ENCODE data around the gene SLC10A6.

SLC10A6 gene, protein sequence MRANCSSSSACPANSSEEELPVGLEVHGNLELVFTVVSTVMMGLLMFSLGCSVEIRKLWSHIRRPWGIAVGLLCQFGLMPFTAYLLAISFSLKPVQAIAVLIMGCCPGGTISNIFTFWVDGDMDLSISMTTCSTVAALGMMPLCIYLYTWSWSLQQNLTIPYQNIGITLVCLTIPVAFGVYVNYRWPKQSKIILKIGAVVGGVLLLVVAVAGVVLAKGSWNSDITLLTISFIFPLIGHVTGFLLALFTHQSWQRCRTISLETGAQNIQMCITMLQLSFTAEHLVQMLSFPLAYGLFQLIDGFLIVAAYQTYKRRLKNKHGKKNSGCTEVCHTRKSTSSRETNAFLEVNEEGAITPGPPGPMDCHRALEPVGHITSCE

DNA sequence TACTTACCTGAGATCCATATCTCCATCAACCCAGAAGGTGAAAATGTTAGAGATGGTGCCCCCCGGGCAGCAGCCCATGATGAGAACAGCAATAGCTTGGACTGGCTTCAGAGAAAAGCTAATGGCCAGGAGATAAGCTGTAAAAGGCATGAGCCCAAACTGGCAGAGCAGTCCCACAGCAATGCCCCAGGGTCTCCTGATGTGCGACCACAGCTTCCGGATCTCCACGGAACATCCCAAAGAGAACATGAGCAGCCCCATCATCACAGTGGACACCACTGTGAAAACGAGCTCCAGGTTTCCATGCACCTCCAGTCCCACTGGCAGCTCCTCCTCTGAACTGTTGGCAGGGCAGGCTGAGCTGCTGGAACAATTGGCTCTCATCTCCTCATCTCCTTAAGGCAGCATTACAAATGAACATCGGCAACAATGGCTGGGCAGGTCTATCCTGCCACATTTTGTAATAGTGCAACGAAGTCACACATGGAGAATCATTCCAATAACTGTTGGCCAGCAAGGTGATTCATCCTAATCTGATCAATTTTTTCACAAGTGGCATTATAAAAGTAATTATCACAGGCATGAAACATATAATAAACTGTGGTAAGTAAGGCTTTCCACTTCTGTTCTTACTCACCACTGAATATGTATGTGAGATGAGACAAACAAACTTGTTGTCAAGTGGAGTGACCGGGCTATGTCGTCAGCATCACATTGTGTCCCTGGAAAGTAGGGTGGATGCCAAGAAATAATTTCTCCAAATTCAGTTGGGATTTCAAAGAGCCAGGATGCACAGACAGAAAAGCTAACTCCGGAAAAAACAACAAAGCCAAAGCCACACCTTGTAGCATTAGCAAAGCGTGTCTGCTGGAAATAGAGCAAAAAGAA, at the start of gene SLC10A6:
TSS of gene SLC10A6 (minus strand) at position 653 of the 888 bp plus-strand sequence. CDS start at position 384, 269 bp downstream.
- no peaks in the 10 kb centered on the region for H3K27me3 ChIP-seq (ENCODE audit: control insufficient read depth, insufficient read depth, low read length)
- H3K27ac ChIP-seq (ENCODE audit: low read length) = no peak within 1 kb of the TSS
- H3K9me3 ChIP-seq (ENCODE audit: control insufficient read depth, low read depth, low read length) = no peaks in the 10 kb centered on the region
- peaks cover 6% of the 10 kb centered on the region for H3K4me1 ChIP-seq (ENCODE audit: control insufficient read depth, low read depth, low read length)
- no peak within 1 kb of the TSS for H3K9ac ChIP-seq (ENCODE audit: low read length)
- H3K4me3 ChIP-seq (ENCODE audit: low read length) = no peak within 1 kb of the TSS
- no peaks in the 10 kb centered on the region for H3K36me3 ChIP-seq (ENCODE audit: control insufficient read depth, low read depth, low read length)

DNA sequence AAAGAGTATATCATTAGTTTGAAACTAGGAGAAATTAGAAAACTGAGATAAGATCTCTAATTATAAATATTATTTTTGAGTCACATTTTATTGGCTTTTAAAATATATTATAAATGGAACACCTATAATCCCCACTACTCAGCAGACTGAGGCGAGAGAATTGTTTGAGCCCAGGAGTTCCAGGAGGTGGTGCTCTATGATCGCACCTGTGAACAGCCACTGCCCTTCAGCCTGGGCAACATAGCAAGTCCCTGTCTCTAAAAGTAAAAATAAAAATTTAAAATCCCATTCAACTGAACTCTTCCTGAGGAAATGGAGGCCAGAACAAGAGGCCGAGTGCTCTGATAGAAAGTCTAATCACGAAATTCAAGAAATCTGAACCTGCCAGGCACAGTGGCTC, 49.4 kb upstream of the SLC10A6 start:
- H3K36me3 ChIP-seq (ENCODE audit: control insufficient read depth, low read depth, low read length) = no peaks in the 10 kb centered on the region
- H3K4me1 ChIP-seq (ENCODE audit: control insufficient read depth, low read depth, low read length) = no peaks in the 10 kb centered on the region
- no peaks in the 10 kb centered on the region for H3K27me3 ChIP-seq (ENCODE audit: control insufficient read depth, insufficient read depth, low read length)
- H3K9ac ChIP-seq (ENCODE audit: low read length) = no peak overlapping the region
- H3K27ac ChIP-seq (ENCODE audit: low read length) = no peak overlapping the region
- H3K4me3 ChIP-seq (ENCODE audit: low read length) = no peak overlapping the region
- H3K9me3 ChIP-seq (ENCODE audit: control insufficient read depth, low read depth, low read length) = no peaks in the 10 kb centered on the region

DNA sequence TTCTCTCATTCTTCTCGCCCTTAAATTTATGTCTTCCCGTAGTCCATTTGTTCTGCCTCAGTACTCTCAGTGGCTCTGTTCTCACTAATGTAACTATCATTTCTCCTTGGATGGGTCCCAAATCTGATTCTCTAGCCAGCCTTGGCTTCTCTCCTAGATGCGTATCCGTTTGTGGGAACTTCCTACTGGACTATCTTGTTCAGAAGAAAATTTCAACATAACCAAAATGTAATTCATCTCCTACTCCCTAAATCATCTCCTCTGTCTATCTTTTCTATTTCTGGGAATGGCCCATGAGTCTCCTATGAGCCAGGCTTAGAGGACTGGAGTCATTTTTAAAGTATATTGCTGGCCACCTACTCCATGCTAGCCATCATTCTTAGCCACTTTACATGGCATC, 47.4 kb upstream of the SLC10A6 start:
- Histone ChIP-seq H3K36me3 (ENCODE audit: control insufficient read depth, low read depth, low read length) (no peaks in the 10 kb centered on the region), H3K4me1 (ENCODE audit: control insufficient read depth, low read depth, low read length) (peaks cover 6% of the 10 kb centered on the region), H3K4me3 (ENCODE audit: low read length) (no peak overlapping the region), H3K27ac (ENCODE audit: low read length) (no peak overlapping the region), H3K9me3 (ENCODE audit: control insufficient read depth, low read depth, low read length) (no peaks in the 10 kb centered on the region), H3K9ac (ENCODE audit: low read length) (no peak overlapping the region), H3K27me3 (ENCODE audit: control insufficient read depth, insufficient read depth, low read length) (peaks cover 10% of the 10 kb centered on the region)

DNA sequence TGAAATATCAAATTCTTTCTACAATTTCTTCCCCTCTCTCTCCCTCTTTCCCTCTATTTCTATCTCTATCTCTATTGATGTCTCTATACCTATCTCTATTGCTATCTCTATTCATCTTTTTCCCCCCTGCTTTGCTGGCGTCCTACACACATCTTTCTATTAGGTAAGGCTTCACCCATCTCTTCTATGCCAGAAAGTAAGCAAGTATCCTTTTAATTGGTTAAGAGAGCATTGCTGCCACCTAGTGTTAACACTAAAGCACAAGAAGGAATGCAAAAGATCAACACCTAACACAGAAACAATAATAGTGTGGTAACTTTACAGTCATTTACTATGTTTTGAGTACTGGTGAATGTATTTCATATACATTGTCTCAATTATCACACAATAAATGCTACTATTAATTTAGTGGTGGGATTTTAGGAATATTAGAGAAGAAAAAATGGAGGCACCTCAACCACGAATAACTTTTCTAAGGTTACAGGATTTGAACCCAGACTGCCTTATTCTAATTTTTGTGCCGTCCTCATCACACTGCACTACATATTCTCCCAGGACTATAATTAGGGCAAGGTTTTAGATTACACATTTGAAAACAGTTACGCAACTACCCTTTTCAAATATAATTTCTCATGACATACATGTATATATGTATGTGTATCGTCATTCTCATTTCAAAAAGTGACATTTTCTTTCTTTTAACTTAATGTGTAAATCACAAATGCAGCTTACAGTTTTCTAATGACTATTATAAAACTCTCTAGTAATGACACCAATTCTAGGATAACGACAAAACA, 46.7 kb upstream of the SLC10A6 start:
- Histone ChIP-seq H3K9ac (ENCODE audit: low read length) (no peak overlapping the region), H3K36me3 (ENCODE audit: control insufficient read depth, low read depth, low read length) (no peaks in the 10 kb centered on the region), H3K4me1 (ENCODE audit: control insufficient read depth, low read depth, low read length) (peaks cover 13% of the 10 kb centered on the region), H3K4me3 (ENCODE audit: low read length) (no peak overlapping the region), H3K27me3 (ENCODE audit: control insufficient read depth, insufficient read depth, low read length) (peaks cover 10% of the 10 kb centered on the region), H3K9me3 (ENCODE audit: control insufficient read depth, low read depth, low read length) (no peaks in the 10 kb centered on the region), H3K27ac (ENCODE audit: low read length) (no peak overlapping the region)

DNA sequence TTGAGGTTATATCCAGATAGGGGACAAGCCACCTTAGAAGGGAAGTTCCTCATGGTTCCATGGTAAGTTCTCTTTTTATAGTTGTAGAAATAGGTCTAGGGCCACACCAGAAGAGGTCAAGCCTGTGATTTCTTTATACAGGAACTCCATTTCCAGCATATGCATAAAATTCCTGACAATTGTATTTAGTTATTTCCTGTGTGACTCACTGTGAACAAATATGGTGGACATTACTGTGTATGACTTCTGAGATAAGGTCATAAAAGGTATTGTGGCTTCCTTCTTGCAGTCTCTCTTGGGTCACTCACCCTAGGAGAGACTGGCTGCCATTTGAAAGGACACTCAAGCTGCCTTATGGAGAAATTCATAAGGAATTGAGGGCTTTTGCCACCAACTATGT, 45.3 kb upstream of the SLC10A6 start:
- Histone ChIP-seq H3K4me1 (ENCODE audit: control insufficient read depth, low read depth, low read length) (peaks cover 13% of the 10 kb centered on the region), H3K4me3 (ENCODE audit: low read length) (no peak overlapping the region), H3K9ac (ENCODE audit: low read length) (no peak overlapping the region), H3K27me3 (ENCODE audit: control insufficient read depth, insufficient read depth, low read length) (peaks cover 10% of the 10 kb centered on the region), H3K9me3 (ENCODE audit: control insufficient read depth, low read depth, low read length) (no peaks in the 10 kb centered on the region), H3K27ac (ENCODE audit: low read length) (no peak overlapping the region), H3K36me3 (ENCODE audit: control insufficient read depth, low read depth, low read length) (no peaks in the 10 kb centered on the region)

DNA sequence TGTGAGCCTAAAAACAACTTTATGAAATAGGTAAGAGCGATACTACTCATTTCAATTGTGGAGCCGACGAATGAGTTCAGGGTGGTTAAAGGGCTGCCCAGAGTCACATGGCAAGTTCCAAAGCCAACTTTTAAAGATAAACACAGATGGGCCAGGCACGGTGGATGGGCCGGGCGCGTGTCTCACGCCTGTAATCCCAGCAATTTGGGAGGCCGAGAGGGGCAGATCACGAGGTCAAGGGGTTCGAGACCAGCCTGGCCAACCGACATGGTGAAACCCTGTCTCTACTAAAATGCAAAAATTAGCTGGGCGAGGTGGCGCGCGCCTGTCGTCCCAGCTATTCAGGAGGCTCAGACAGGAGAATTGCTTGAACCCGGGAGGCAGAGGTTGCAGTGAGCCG, 44.0 kb upstream of the SLC10A6 start:
- H3K27ac ChIP-seq (ENCODE audit: low read length) = no peak overlapping the region
- H3K4me3 ChIP-seq (ENCODE audit: low read length) = peak overlapping the region; percentile 76
- H3K27me3 ChIP-seq (ENCODE audit: control insufficient read depth, insufficient read depth, low read length) = peaks cover 10% of the 10 kb centered on the region
- no peaks in the 10 kb centered on the region for H3K36me3 ChIP-seq (ENCODE audit: control insufficient read depth, low read depth, low read length)
- no peak overlapping the region for H3K9ac ChIP-seq (ENCODE audit: low read length)
- H3K9me3 ChIP-seq (ENCODE audit: control insufficient read depth, low read depth, low read length) = no peaks in the 10 kb centered on the region
- peaks cover 13% of the 10 kb centered on the region for H3K4me1 ChIP-seq (ENCODE audit: control insufficient read depth, low read depth, low read length)

DNA sequence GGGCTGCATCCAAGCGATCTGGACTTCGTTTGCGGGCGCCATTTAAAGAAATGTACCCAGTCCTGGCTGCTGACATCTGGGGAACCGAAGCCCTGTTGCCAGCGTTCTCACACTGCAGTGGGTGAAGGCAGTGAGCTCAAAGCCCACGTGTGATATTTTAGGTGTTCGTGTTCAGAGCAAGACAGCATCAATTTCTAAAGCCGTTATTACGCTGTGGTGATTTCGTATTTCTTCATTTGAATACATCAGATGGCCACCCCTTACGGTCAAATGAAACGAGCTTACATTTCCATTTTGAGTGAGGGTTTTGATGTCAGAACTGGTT, 43.4 kb upstream of the SLC10A6 start:
- H3K27ac ChIP-seq (ENCODE audit: low read length) = no peak overlapping the region
- H3K4me3 ChIP-seq (ENCODE audit: low read length) = peak overlapping the region; percentile 76
- H3K4me1 ChIP-seq (ENCODE audit: control insufficient read depth, low read depth, low read length) = peaks cover 13% of the 10 kb centered on the region

DNA sequence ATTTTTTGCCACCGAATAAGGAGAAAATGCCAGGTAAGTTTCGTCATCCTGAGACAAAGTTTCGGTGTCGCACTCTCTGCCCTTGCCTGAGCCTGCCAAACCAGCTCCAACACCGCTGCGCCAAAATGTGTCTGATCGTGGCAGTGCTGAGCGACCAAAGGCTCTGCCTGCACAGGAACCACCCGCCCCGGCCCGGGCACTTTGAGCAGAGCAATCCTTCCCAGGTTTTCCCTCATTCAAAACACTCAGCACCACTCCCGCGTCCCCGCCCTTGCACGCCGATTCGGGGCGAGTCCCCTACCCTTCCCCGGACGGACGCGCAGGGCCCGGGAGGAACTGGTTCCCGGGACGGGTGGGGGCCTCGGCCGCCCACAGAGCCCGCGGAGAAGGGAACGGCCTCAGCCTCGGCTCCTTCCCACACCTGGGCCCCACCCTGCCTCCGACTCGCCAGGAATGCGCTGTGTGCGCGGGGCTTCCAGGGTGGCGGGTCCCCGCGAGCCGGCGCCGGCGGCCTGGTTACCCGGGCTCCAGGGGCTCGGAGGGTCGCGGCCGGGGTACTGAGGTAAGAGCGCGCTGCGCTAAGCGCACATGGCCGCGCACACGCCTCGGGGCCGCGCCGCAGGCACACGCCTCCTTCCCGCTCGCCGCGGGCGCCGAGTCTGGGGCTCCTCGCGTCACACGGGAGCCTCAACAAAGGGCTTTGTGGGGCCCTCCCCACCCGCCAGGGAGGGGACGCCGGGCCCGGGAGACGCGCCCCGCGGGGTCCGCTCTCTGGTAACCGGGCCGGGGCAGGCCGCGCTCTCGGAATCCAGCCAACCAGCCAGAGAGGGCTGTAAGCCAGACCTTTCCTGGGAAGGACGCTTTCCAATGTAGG, 42.8 kb upstream of the SLC10A6 start, which contains the start of gene C4orf36:
TSS of gene C4orf36 (minus strand) at position 661 of the 874 bp plus-strand sequence. CDS start 902 bp downstream, outside the sequence.
- H3K4me3 ChIP-seq (ENCODE audit: low read length) = peak within 1 kb of the TSS; percentile 76
- peak within 1 kb of the TSS; percentile 44 for H3K27ac ChIP-seq (ENCODE audit: low read length)
- peak within 1 kb of the TSS; percentile 82 for H3K9ac ChIP-seq (ENCODE audit: low read length)
- peaks cover 13% of the 10 kb centered on the region for H3K4me1 ChIP-seq (ENCODE audit: control insufficient read depth, low read depth, low read length)
- H3K27me3 ChIP-seq (ENCODE audit: control insufficient read depth, insufficient read depth, low read length) = peaks cover 10% of the 10 kb centered on the region
- H3K9me3 ChIP-seq (ENCODE audit: control insufficient read depth, low read depth, low read length) = no peaks in the 10 kb centered on the region
- no peaks in the 10 kb centered on the region for H3K36me3 ChIP-seq (ENCODE audit: control insufficient read depth, low read depth, low read length)

More for the DNA sequence above, 43.4 kb upstream of the SLC10A6 start:
- H3K9me3 ChIP-seq (ENCODE audit: control insufficient read depth, low read depth, low read length) = no peaks in the 10 kb centered on the region
- H3K36me3 ChIP-seq (ENCODE audit: control insufficient read depth, low read depth, low read length) = no peaks in the 10 kb centered on the region
- peaks cover 10% of the 10 kb centered on the region for H3K27me3 ChIP-seq (ENCODE audit: control insufficient read depth, insufficient read depth, low read length)
- H3K9ac ChIP-seq (ENCODE audit: low read length) = peak overlapping the region; percentile 82

DNA sequence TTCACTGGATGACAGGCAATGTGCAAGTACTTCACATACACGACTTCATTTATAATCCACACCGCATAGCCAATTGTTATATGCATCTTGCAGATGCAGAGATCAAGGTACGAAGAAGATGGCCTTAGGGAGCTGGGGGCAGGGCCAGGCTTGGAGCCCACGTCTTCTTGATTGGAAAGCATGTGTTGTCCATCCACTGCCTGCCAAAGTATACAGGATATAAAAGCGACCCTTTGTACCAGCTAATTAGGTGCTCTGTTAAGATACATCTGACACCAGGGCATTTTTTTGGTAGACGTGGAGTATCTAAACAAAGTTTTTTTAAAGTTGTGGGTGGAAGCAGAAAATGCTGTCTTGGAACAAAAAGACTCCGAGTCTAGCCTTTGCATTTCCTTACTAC, 41.6 kb upstream of the SLC10A6 start:
- peaks cover 13% of the 10 kb centered on the region for H3K4me1 ChIP-seq (ENCODE audit: control insufficient read depth, low read depth, low read length)
- no peaks in the 10 kb centered on the region for H3K9me3 ChIP-seq (ENCODE audit: control insufficient read depth, low read depth, low read length)
- H3K27ac ChIP-seq (ENCODE audit: low read length) = no peak overlapping the region
- H3K9ac ChIP-seq (ENCODE audit: low read length) = no peak overlapping the region
- no peak overlapping the region for H3K4me3 ChIP-seq (ENCODE audit: low read length)
- H3K27me3 ChIP-seq (ENCODE audit: control insufficient read depth, insufficient read depth, low read length) = peaks cover 10% of the 10 kb centered on the region
- no peaks in the 10 kb centered on the region for H3K36me3 ChIP-seq (ENCODE audit: control insufficient read depth, low read depth, low read length)

DNA sequence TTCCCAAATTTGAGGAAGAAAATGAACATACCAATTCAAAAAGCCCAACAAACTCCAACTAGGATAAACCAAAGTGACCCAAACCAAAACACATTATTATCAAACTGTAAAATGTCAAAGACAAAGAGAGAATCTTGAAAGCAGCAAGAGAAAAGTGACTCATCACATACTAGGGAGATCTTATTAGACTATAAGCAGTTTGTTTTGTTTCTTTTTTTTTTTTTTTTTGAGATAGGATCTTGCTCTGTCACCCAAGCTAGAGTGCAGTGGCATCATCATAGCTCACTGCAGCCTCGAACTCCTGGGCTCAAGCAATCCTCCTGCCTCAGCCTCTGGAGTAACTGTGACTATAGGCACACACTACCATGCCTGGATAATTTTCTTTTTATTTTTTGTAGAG, 30.5 kb upstream of the SLC10A6 start:
- no peak overlapping the region for H3K27ac ChIP-seq (ENCODE audit: low read length)
- peaks cover 7% of the 10 kb centered on the region for H3K4me1 ChIP-seq (ENCODE audit: control insufficient read depth, low read depth, low read length)
- no peaks in the 10 kb centered on the region for H3K9me3 ChIP-seq (ENCODE audit: control insufficient read depth, low read depth, low read length)
- H3K36me3 ChIP-seq (ENCODE audit: control insufficient read depth, low read depth, low read length) = no peaks in the 10 kb centered on the region
- H3K9ac ChIP-seq (ENCODE audit: low read length) = no peak overlapping the region
- H3K27me3 ChIP-seq (ENCODE audit: control insufficient read depth, insufficient read depth, low read length) = no peaks in the 10 kb centered on the region
- H3K4me3 ChIP-seq (ENCODE audit: low read length) = no peak overlapping the region

Measured in iPS-18a (cell line).